ENCODE results near the gene FGF19. TPM values are rescaled to one million over a fixed set of nuclear protein-coding genes. Genes with fewer than 3 reads are reported as not detected.

Gene FGF19
- total RNA-seq, 2 donors from 2014 or later, result not detected

GRCh38 chr11:69703453-69703767 is 412 bp downstream of the FGF19 start:
- Histone ChIP-seq H3K4me1 (peaks cover 0 to 30% of the 10 kb centered on the region in 2 donors), H3K9me3 (no peaks in the 10 kb centered on the region), H3K4me3 (no peak overlapping the region), H3K27ac (no peak overlapping the region), H3K27me3 (peaks cover 18 to 33% of the 10 kb centered on the region in 2 donors), H3K36me3 (no peaks in the 10 kb centered on the region)
- no peak for DNase-seq (ENCODE audit: low spot score)
- no peak for TF ChIP-seq CTCF (IDR thresholded peaks at IDR 0.05)

- peaks cover 18 to 33% of the 10 kb centered on the region in 2 donors for H3K27me3 ChIP-seq
- no peaks in the 10 kb centered on the region for H3K36me3 ChIP-seq
- H3K4me3 ChIP-seq, result no peak overlapping the region
- no peak overlapping the region for H3K27ac ChIP-seq
- H3K4me1 ChIP-seq, result peaks cover 0 to 30% of the 10 kb centered on the region in 2 donors
- no peak for TF ChIP-seq CTCF (IDR thresholded peaks at IDR 0.05)
- no peaks in the 10 kb centered on the region for H3K9me3 ChIP-seq
- DNase-seq (ENCODE audit: low spot score), result no peak
These were observed 911 bp downstream of the FGF19 start for GRCh38 chr11:69702769-69703452.

- no peak overlapping the region for H3K27ac ChIP-seq
- no peak overlapping the region for H3K4me3 ChIP-seq
- peaks cover 0 to 30% of the 10 kb centered on the region in 2 donors for H3K4me1 ChIP-seq
- DNase-seq (ENCODE audit: low spot score), result no peak
- no peaks in the 10 kb centered on the region for H3K36me3 ChIP-seq
- TF ChIP-seq CTCF (IDR thresholded peaks at IDR 0.05), result no peak
- peaks cover 18 to 33% of the 10 kb centered on the region in 2 donors for H3K27me3 ChIP-seq
- no peaks in the 10 kb centered on the region for H3K9me3 ChIP-seq
These were observed 1.6 kb downstream of the FGF19 start for GRCh38 chr11:69702239-69702691.

- Histone ChIP-seq H3K4me1 (peaks cover 0 to 30% of the 10 kb centered on the region in 2 donors), H3K27ac (no peak overlapping the region), H3K4me3 (no peak overlapping the region), H3K36me3 (no peaks in the 10 kb centered on the region), H3K27me3 (peaks cover 18 to 33% of the 10 kb centered on the region in 2 donors), H3K9me3 (no peaks in the 10 kb centered on the region)
- no peak for DNase-seq (ENCODE audit: low spot score)
- no peak for TF ChIP-seq CTCF (IDR thresholded peaks at IDR 0.05)
These were observed 3.3 kb downstream of the FGF19 start for GRCh38 chr11:69700278-69701140.

GRCh38 chr11:69699213-69699612 is 4.6 kb downstream of the FGF19 start:
- Histone ChIP-seq H3K27ac (no peak overlapping the region), H3K36me3 (no peaks in the 10 kb centered on the region), H3K27me3 (peaks cover 13 to 25% of the 10 kb centered on the region in 2 donors), H3K9me3 (no peaks in the 10 kb centered on the region), H3K4me1 (peaks cover 0 to 23% of the 10 kb centered on the region in 2 donors), H3K4me3 (no peak overlapping the region)
- no peak for DNase-seq (ENCODE audit: low spot score)
- no peak for TF ChIP-seq CTCF (IDR thresholded peaks at IDR 0.05)
